ENCODE data around the gene GPS1.

GRCh38 chr17:82064433-82065192 lies 12.9 kb downstream of the GPS1 start:
- TF ChIP-seq CTCF (IDR thresholded peaks at IDR 0.05; ENCODE audit: borderline replicate concordance, extremely low read depth, low read length, poor library complexity, severe bottlenecking) (no peak), EZH2 (IDR thresholded peaks at IDR 0.05; ENCODE audit: borderline replicate concordance, low read depth, low read length, severe bottlenecking) (no peak)
